Measurements from ENCODE around the gene DUSP21. TPM values are rescaled to one million over a fixed set of nuclear protein-coding genes. Genes with fewer than 3 reads are reported as not detected.
"Not testable (repeated sequence)": the region's sequence is repeated elsewhere in the genome, so short reads cannot be mapped to it uniquely, and the experiment has no call there.

DUSP21 gene
- total RNA-seq, 1 donor, result not detected

GRCh38 chrX:44875185-44875489 is 31.3 kb downstream of the DUSP21 start:
- DNase-seq (ENCODE audit: low read depth in 2 of 3, low spot score in 2 of 3), result no peak

- no peak for DNase-seq (ENCODE audit: low read depth in 2 of 3, low spot score in 2 of 3)
Measured at GRCh38 chrX:44876086-44876485, 32.3 kb downstream of the DUSP21 start.

GRCh38 chrX:44876767-44877166 is 32.9 kb downstream of the DUSP21 start:
- no peak for DNase-seq (ENCODE audit: low read depth in 2 of 3, low spot score in 2 of 3)

GRCh38 chrX:44878780-44879179 is 35.0 kb downstream of the DUSP21 start:
- no peak for DNase-seq (ENCODE audit: low read depth in 2 of 3, low spot score in 2 of 3)

- no peak for DNase-seq (ENCODE audit: low read depth in 2 of 3, low spot score in 2 of 3)
Measured at GRCh38 chrX:44881549-44881948, 37.7 kb downstream of the DUSP21 start.

GRCh38 chrX:44882635-44883034 is 38.8 kb downstream of the DUSP21 start:
- no peak for DNase-seq (ENCODE audit: low read depth in 2 of 3, low spot score in 2 of 3)

GRCh38 chrX:44884944-44885343 is 41.1 kb downstream of the DUSP21 start:
- DNase-seq (ENCODE audit: low read depth in 2 of 3, low spot score in 2 of 3), result no peak

GRCh38 chrX:44889824-44890223 is 46.0 kb downstream of the DUSP21 start:
- no peak for DNase-seq (ENCODE audit: low read depth in 2 of 3, low spot score in 2 of 3)

GRCh38 chrX:44890247-44890646 is 46.4 kb downstream of the DUSP21 start:
- no peak for DNase-seq (ENCODE audit: low read depth in 2 of 3, low spot score in 2 of 3)

GRCh38 chrX:44890687-44891086 is 46.9 kb downstream of the DUSP21 start:
- not testable (repeated sequence) for DNase-seq (ENCODE audit: low read depth in 2 of 3, low spot score in 2 of 3)

- no peak for DNase-seq (ENCODE audit: low read depth in 2 of 3, low spot score in 2 of 3)
Measured at GRCh38 chrX:44891642-44892041, 47.8 kb downstream of the DUSP21 start.

Other genes with a start within 250 kb of the DUSP21 start
- gene KDM6A, start 29.2 kb downstream of the DUSP21 start, total RNA-seq, result 28.0 TPM

Measured in hematopoietic multipotent progenitor cell (in vitro differentiated cells).